WTC11 (cell line): ENCODE measurements around the gene SSR1.

ENCODE experiments used
- AFF4 ChIP-seq: sonication (generic); formaldehyde crosslinking; IDR thresholded peaks from 2 replicates; pipeline ENCODE4 v1.8.1; 2023; ENCODE audit warnings: mild to moderate bottlenecking, missing genetic modification reagents, borderline replicate concordance
- CTCF ChIP-seq: fragments of 200-600 bp; IDR thresholded peaks from 2 replicates; pipeline ENCODE4 v1.8.0; 2022; ENCODE audit warnings: antibody characterized with exemption
- E2F4 ChIP-seq: sonication (generic); formaldehyde crosslinking; IDR thresholded peaks from 2 replicates; pipeline ENCODE4 v1.8.1; 2022; ENCODE audit warnings: low read depth, mild to moderate bottlenecking, moderate library complexity, missing genetic modification reagents, borderline replicate concordance
- MXD4 ChIP-seq: fragments of 250-450 bp; sonication (Bioruptor Pico); IDR thresholded peaks from 2 replicates; pipeline ENCODE4 v1.8.0; 2021; ENCODE audit warnings: mild to moderate bottlenecking, moderate library complexity, borderline replicate concordance
- NFE2L1 ChIP-seq: sonication (generic); formaldehyde crosslinking; IDR thresholded peaks from 2 replicates; pipeline ENCODE4 v1.8.1; 2023; ENCODE audit warnings: missing genetic modification reagents
- PRDM15 ChIP-seq: sonication (generic); formaldehyde crosslinking; IDR thresholded peaks from 2 replicates; pipeline ENCODE4 v1.8.0; 2022; ENCODE audit warnings: missing genetic modification reagents
- STAT6 ChIP-seq: sonication (generic); formaldehyde crosslinking; conservative IDR thresholded peaks from 2 replicates; pipeline ENCODE4 v1.8.1; 2023; ENCODE audit warnings: mild to moderate bottlenecking, low read depth, missing genetic modification reagents, moderate library complexity
- ZNF317 ChIP-seq: sonication (generic); formaldehyde crosslinking; IDR thresholded peaks from 2 replicates; pipeline ENCODE4 v1.8.1; 2023; ENCODE audit warnings: low read depth, mild to moderate bottlenecking, moderate library complexity, missing genetic modification reagents, borderline replicate concordance
- TF ChIP-seq, protein P1 (sequence below): sonication (generic); formaldehyde crosslinking; IDR thresholded peaks from 2 replicates; pipeline ENCODE4 v1.8.1; 2022; ENCODE audit warnings: low read depth, missing genetic modification reagents, borderline replicate concordance
- TF ChIP-seq, protein P2 (sequence below): sonication (generic); formaldehyde crosslinking; IDR thresholded peaks from 2 replicates; pipeline ENCODE4 v1.8.1; 2023; ENCODE audit warnings: mild to moderate bottlenecking, missing genetic modification reagents, moderate library complexity
- TF ChIP-seq, protein P3 (sequence below): sonication (generic); formaldehyde crosslinking; IDR thresholded peaks from 2 replicates; pipeline ENCODE4 v1.8.0; 2022; ENCODE audit warnings: mild to moderate bottlenecking, missing genetic modification reagents

GRCh38 chr6:7269816-7270215 lies 43.2 kb downstream of the SSR1 start:
- no peak for TF ChIP-seq CTCF
- TF ChIP-seq STAT6: no peak
- TF ChIP-seq ZNF317 (CRISPR knock-in tag): no peak
- TF ChIP-seq, protein P1, sequence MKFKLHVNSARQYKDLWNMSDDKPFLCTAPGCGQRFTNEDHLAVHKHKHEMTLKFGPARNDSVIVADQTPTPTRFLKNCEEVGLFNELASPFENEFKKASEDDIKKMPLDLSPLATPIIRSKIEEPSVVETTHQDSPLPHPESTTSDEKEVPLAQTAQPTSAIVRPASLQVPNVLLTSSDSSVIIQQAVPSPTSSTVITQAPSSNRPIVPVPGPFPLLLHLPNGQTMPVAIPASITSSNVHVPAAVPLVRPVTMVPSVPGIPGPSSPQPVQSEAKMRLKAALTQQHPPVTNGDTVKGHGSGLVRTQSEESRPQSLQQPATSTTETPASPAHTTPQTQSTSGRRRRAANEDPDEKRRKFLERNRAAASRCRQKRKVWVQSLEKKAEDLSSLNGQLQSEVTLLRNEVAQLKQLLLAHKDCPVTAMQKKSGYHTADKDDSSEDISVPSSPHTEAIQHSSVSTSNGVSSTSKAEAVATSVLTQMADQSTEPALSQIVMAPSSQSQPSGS (CRISPR knock-in tag): no peak
- no peak for TF ChIP-seq PRDM15 (CRISPR knock-in tag)
- TF ChIP-seq E2F4 (CRISPR knock-in tag): no peak
- no peak for TF ChIP-seq NFE2L1 (CRISPR knock-in tag)
- TF ChIP-seq MXD4 (CRISPR knock-in tag): no peak
- TF ChIP-seq, protein P2, sequence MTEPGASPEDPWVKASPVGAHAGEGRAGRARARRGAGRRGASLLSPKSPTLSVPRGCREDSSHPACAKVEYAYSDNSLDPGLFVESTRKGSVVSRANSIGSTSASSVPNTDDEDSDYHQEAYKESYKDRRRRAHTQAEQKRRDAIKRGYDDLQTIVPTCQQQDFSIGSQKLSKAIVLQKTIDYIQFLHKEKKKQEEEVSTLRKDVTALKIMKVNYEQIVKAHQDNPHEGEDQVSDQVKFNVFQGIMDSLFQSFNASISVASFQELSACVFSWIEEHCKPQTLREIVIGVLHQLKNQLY (CRISPR knock-in tag): no peak
- TF ChIP-seq, protein P3, sequence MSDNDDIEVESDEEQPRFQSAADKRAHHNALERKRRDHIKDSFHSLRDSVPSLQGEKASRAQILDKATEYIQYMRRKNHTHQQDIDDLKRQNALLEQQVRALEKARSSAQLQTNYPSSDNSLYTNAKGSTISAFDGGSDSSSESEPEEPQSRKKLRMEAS (CRISPR knock-in tag): no peak
- TF ChIP-seq AFF4 (CRISPR knock-in tag): no peak
